GM12873 (cell line): ENCODE data around the gene RABGAP1L.

Source experiments
- TF ChIP-seq, protein P1 (sequence below): IDR thresholded peaks from 2 replicates; pipeline ENCODE4 v1.5.1; 2012; ENCODE audit warnings: low read depth, mild to moderate bottlenecking, moderate library complexity, low read length, control low read depth; ENCODE audit not compliant: insufficient read depth; ENCODE audit errors: missing control alignments

Gene RABGAP1L

DNA sequence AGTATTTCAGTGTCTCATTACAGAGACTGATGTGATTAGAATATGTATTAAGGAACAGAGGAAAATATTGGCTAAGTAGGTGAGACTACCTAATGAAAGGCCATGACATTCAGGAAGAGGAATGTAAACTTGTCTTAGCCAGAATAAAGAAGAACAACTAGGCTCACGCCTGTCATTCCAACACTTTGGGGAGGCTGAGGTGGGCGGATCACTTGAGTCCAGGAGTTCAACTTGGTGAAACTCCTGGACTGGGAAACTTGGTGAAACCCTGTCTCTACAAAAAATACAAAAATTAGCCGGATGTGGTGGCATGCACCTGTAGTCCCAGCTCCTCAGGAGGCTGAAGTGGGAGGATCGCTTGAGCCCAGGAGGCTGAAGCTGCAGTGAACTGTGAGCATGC is 825.6 kb downstream of the RABGAP1L start:
- TF ChIP-seq, protein P1, sequence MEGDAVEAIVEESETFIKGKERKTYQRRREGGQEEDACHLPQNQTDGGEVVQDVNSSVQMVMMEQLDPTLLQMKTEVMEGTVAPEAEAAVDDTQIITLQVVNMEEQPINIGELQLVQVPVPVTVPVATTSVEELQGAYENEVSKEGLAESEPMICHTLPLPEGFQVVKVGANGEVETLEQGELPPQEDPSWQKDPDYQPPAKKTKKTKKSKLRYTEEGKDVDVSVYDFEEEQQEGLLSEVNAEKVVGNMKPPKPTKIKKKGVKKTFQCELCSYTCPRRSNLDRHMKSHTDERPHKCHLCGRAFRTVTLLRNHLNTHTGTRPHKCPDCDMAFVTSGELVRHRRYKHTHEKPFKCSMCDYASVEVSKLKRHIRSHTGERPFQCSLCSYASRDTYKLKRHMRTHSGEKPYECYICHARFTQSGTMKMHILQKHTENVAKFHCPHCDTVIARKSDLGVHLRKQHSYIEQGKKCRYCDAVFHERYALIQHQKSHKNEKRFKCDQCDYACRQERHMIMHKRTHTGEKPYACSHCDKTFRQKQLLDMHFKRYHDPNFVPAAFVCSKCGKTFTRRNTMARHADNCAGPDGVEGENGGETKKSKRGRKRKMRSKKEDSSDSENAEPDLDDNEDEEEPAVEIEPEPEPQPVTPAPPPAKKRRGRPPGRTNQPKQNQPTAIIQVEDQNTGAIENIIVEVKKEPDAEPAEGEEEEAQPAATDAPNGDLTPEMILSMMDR: no peak

DNA sequence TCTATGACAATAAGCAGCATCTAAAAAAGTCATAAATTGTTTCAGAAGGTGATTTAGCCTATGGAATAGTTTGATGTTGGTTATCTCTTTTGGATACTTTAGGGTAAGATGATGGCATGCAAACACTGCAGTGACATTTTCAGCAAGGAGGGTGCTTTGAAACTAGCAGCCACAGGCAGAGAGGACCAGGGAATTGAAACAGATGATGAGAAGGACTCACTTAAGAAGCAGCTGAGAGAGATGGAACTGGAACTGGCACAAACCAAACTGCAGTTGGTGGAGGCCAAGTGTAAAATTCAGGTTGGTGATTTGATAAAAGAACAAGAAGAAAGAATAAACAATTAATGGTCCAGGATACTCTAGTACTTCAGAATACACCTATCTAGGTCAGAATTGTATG is 829.2 kb downstream of the RABGAP1L start:
- TF ChIP-seq, protein P1: no peak

DNA sequence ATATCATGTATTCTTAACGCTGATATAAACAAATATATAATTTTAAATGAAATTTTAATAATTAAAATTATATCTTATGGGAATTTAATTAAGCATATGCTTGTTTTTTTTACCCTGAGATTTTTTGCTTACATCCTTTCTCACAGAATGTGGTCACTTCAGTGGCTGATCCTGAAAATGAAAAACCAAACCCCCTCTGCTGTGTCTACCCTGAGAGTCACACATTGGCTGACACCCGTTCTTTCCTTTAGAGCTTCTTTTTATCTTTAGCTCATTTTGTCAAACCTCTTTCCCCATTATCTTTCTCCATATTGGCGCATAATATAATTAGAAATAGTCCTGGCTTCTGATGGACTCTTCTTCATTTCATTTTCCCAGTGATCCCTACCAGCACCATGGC is 829.7 kb downstream of the RABGAP1L start:
- TF ChIP-seq, protein P1: no peak

DNA sequence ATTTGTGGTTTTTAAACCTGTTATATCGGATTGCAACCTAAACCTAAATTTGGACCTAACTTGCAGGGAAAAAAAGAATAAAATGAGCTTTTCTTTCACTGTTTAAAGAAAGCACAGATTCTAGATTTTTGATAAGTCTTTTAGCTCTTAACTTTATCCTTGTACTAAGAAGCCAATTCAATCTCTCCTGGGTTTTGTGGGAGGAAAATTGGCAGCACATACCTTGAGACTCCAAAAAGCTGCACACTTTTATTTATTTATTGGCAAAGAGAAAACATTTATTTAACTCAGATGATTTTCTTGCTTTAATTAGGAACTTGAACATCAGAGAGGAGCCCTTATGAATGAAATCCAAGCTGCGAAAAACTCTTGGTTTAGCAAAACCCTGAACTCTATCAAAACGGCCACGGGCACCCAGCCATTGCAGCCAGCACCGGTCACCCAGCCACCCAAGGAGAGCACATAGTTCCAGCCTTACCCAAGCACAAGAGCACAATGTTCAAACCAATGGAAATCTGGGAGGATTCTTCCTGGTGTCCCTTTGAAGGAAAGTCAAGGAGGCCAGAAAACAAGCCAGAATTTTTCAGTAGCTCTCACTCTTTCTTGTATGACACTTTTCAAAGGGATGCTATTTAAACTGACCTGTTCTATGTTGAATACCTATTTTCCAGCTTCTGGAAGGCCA is 830.4 kb downstream of the RABGAP1L start:
- TF ChIP-seq, protein P1: no peak

DNA sequence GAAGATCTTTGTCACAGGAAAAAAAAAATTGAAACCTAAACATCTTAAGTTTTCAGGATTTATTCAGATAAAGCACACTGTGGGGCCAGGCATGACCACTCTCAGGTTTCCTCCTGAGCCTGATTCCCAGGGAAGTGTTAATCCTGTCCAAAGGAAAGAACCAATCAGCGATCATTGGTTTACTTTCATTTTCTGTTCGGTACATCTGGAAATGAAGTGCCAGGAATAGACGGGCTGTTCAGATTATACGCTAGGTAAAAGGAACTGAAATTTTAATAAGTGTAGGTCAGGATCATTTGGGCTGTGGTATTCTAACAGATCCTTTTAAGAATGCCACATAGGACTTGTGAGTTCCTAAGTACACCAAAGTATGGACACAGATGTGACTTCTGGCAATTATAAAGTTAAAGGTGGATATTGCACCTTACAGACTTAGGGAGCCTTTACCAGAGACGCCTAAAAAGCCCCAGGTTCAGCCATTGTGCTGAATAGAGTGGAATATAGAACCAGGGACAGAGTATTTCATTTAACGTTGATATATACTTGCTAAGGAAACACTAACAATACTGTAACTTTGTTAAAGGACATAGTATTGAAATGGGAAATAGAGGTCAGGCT is 831.2 kb downstream of the RABGAP1L start:
- TF ChIP-seq, protein P1: no peak

DNA sequence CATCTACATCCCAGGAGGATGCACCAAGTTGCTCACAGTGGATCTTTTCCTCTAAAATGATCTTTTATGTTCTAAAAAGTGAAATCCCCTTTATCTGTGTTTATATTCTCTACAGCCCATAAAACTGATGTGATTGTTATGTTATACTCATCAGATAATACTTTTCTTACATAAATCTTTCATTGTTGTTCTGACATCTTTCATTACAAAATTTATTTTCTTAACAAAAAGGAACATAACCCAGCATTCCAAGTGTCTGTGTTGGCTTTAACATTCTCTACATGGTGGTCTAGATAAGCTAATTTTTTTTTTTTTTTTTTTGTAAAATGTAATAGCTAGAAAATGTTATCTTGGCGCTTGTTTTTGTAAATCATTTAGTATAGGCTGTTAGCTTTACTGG is 832.2 kb downstream of the RABGAP1L start:
- TF ChIP-seq, protein P1: no peak

DNA sequence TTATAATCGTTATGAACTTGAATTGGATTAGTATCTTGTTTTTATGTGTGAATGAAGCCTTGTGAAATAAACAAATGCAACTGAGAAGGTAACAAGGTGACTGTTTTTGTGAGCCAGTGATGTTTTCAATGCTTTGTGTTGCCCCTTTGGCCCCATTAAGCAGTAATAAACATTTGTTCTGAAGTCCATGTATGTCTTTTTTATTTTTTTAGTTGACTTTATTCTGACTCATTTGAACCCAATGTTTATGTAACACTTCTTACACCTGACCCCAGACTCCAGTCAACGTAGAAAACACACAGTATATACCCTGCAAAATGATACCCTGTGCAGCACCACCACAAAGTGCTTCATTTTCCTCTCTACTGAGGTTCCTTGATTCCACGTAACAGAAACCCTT is 835.8 kb downstream of the RABGAP1L start:
- TF ChIP-seq, protein P1: no peak
